AG08396 (cell line): ENCODE results near the gene FAM83D.

Experiments used
- DNase-seq: peaks from one replicate; pipeline ENCODE4 v3.0.0; 2012; ENCODE audit warnings: low spot score, mixed read lengths

The FAM83D gene

GRCh38 chr20:38895098-38895949, 30.9 kb upstream of the FAM83D start:
- DNase-seq = no peak

- no peak for DNase-seq
These were observed 30.1 kb upstream of the FAM83D start for GRCh38 chr20:38896009-38896594.

GRCh38 chr20:38897267-38897666, 28.9 kb upstream of the FAM83D start:
- no peak for DNase-seq

GRCh38 chr20:38900606-38901005, 25.6 kb upstream of the FAM83D start:
- DNase-seq = no peak

GRCh38 chr20:38902601-38903000, 23.6 kb upstream of the FAM83D start:
- no peak for DNase-seq

GRCh38 chr20:38903335-38903734, 22.9 kb upstream of the FAM83D start:
- DNase-seq = no peak

GRCh38 chr20:38905375-38905774, 20.8 kb upstream of the FAM83D start:
- DNase-seq = no peak

- DNase-seq = no peak
These were observed 18.1 kb upstream of the FAM83D start for GRCh38 chr20:38907918-38908677.

- DNase-seq = no peak
These were observed 10.9 kb upstream of the FAM83D start for GRCh38 chr20:38915355-38915754.

- no peak for DNase-seq
These were observed 8.6 kb upstream of the FAM83D start for GRCh38 chr20:38917657-38918056.

- DNase-seq = no peak
These were observed 8.0 kb upstream of the FAM83D start for GRCh38 chr20:38918172-38918571.

GRCh38 chr20:38919683-38920082, 6.5 kb upstream of the FAM83D start:
- DNase-seq = no peak

- no peak for DNase-seq
These were observed 5.8 kb upstream of the FAM83D start for GRCh38 chr20:38920411-38920810.

GRCh38 chr20:38920851-38921250, 5.4 kb upstream of the FAM83D start:
- no peak for DNase-seq

- DNase-seq = no peak
These were observed 1.5 kb upstream of the FAM83D start for GRCh38 chr20:38924718-38925117.

- DNase-seq = peak; percentile 43
These were observed 858 bp downstream of the FAM83D start for GRCh38 chr20:38926934-38927616.

GRCh38 chr20:38927902-38928578, 1.8 kb downstream of the FAM83D start:
- no peak for DNase-seq

- DNase-seq = no peak
These were observed 4.0 kb downstream of the FAM83D start for GRCh38 chr20:38930242-38930569.

- DNase-seq = no peak
These were observed 5.8 kb downstream of the FAM83D start for GRCh38 chr20:38931984-38932383.

GRCh38 chr20:38932457-38933120, 6.4 kb downstream of the FAM83D start:
- peak; percentile 57 for DNase-seq

GRCh38 chr20:38934530-38934929, 8.3 kb downstream of the FAM83D start:
- DNase-seq = no peak
